Activated naive CD8-positive, alpha-beta T cell treated with anti-CD3 and anti-CD28 coated beads, Interleukin-2, amount 50 U/mL, for 16 hours (primary cell): ENCODE results near the gene CUEDC1.

ENCODE experiments used
- DNase-seq: peaks from one replicate; pipeline ENCODE4 v3.0.0-alpha.2; 2020; ENCODE audit warnings: low read depth, low spot score

CUEDC1 gene

GRCh38 chr17:57915985-57916757 is 39.0 kb downstream of the CUEDC1 start:
- no peak for DNase-seq

GRCh38 chr17:57915544-57915943 is 39.7 kb downstream of the CUEDC1 start:
- no peak for DNase-seq

GRCh38 chr17:57914273-57915142 is 40.7 kb downstream of the CUEDC1 start:
- no peak for DNase-seq

GRCh38 chr17:57913575-57914272 is 41.5 kb downstream of the CUEDC1 start:
- DNase-seq: no peak

- no peak for DNase-seq
Measured at GRCh38 chr17:57911834-57912673, 43.2 kb downstream of the CUEDC1 start.

- DNase-seq: no peak
Measured at GRCh38 chr17:57910462-57911420, 44.5 kb downstream of the CUEDC1 start.

- no peak for DNase-seq
Measured at GRCh38 chr17:57909551-57909950, 45.7 kb downstream of the CUEDC1 start.

- DNase-seq: no peak
Measured at GRCh38 chr17:57908278-57908677, 46.9 kb downstream of the CUEDC1 start.

GRCh38 chr17:57906910-57907309 is 48.3 kb downstream of the CUEDC1 start:
- DNase-seq: no peak

- no peak for DNase-seq
Measured at GRCh38 chr17:57905875-57906455, 49.2 kb downstream of the CUEDC1 start.

GRCh38 chr17:57903961-57904360 is 51.3 kb downstream of the CUEDC1 start:
- DNase-seq: no peak

- no peak for DNase-seq
Measured at GRCh38 chr17:57902800-57903759, 52.1 kb downstream of the CUEDC1 start.

- DNase-seq: no peak
Measured at GRCh38 chr17:57902117-57902799, 53.0 kb downstream of the CUEDC1 start.

GRCh38 chr17:57900991-57901743 is 54.0 kb downstream of the CUEDC1 start:
- no peak for DNase-seq

- no peak for DNase-seq
Measured at GRCh38 chr17:57899822-57900221, 55.4 kb downstream of the CUEDC1 start.

GRCh38 chr17:57899391-57899790 is 55.8 kb downstream of the CUEDC1 start:
- no peak for DNase-seq
